ENCODE results near the gene FCHO1.

DNA sequence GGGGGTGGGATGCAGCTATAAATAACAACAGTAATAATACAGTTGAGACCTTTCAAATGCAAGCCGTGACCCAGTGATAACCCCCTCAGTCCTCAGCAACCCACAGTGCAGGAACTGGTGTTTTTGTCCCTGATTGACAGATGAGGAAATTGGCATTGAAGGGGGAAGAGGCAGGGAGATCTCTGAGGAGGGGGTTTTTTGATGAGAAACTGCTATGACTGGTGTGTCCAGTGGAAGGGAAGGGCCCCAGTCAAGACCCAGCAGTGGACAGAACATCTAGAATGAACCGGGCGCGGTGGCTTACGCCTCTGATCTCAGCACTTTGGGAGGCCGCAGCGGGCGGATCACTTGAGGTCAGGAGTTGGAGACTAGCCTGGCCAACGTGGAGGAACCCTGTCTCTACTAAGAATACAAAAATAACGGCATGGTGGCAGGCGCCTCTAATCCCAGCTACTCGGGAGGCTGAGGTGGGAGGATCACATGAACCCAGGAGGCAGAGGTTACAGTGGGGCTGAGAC lies 30.1 kb upstream of the FCHO1 start:
- TF ChIP-seq, protein P1, sequence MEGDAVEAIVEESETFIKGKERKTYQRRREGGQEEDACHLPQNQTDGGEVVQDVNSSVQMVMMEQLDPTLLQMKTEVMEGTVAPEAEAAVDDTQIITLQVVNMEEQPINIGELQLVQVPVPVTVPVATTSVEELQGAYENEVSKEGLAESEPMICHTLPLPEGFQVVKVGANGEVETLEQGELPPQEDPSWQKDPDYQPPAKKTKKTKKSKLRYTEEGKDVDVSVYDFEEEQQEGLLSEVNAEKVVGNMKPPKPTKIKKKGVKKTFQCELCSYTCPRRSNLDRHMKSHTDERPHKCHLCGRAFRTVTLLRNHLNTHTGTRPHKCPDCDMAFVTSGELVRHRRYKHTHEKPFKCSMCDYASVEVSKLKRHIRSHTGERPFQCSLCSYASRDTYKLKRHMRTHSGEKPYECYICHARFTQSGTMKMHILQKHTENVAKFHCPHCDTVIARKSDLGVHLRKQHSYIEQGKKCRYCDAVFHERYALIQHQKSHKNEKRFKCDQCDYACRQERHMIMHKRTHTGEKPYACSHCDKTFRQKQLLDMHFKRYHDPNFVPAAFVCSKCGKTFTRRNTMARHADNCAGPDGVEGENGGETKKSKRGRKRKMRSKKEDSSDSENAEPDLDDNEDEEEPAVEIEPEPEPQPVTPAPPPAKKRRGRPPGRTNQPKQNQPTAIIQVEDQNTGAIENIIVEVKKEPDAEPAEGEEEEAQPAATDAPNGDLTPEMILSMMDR (IDR thresholded peaks at IDR 0.05), result no peak
- no peak for TF ChIP-seq POLR2A (IDR thresholded peaks at IDR 0.05)

Measured in esophagus squamous epithelium (tissue), 4 donors.